Transverse colon (tissue), 4 donors: ENCODE data around the gene CHST13.

Experiments
- CTCF ChIP-seq, 5 experiments: fragments of 200-600 bp in 3 of 5; fragments of 450-650 bp in 2 of 5; sonication (generic) in 3 of 5; IDR thresholded peaks; 1 replicate in 2 of 5; 2 replicates in 3 of 5; pipeline ENCODE4 v1.5.1; 2016 to 2017; ENCODE audit warnings: antibody characterized with exemption in 5 of 5, inconsistent platforms in 3 of 5, mild to moderate bottlenecking in 2 of 5, moderate library complexity in 1 of 5
- POLR2A ChIP-seq: fragments of 450-650 bp; IDR thresholded peaks from one replicate; pipeline ENCODE4 v1.6.1; 2016; ENCODE audit warnings: antibody characterized with exemption, mild to moderate bottlenecking, moderate library complexity
- POLR2AphosphoS5 ChIP-seq, 3 donors: sonication (generic); formaldehyde crosslinking; IDR thresholded peaks; one replicate each; pipeline ENCODE4 v1.6.1; 2016; ENCODE audit warnings: antibody characterized with exemption in 3 of 3

- TF ChIP-seq CTCF (IDR thresholded peaks at IDR 0.05) (no peak), POLR2A (no peak), POLR2AphosphoS5 (IDR thresholded peaks at IDR 0.05) (no peak)
These were observed 41.3 kb upstream of the CHST13 start for GRCh38 chr3:126482503-126483255.
